HG02840 (cell line): Measurements from ENCODE around the gene NGFR.

Source experiments
- ATAC-seq: cut with Tn5 transposase; IDR thresholded peaks from one replicate; pipeline ENCODE4 v1.9.1; 2021; ENCODE audit warnings: mild to moderate bottlenecking, moderate library complexity, moderate number of reproducible peaks; ENCODE audit not compliant: unreplicated experiment, low FRiP score

NGFR gene

DNA sequence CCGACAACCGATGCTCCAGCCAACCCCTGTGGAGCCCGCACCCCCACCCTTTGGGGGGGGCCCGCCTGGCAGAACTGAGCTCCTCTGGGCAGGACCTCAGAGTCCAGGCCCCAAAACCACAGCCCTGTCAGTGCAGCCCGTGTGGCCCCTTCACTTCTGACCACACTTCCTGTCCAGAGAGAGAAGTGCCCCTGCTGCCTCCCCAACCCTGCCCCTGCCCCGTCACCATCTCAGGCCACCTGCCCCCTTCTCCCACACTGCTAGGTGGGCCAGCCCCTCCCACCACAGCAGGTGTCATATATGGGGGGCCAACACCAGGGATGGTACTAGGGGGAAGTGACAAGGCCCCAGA is 17.9 kb downstream of the NGFR start:
- no peak for ATAC-seq

DNA sequence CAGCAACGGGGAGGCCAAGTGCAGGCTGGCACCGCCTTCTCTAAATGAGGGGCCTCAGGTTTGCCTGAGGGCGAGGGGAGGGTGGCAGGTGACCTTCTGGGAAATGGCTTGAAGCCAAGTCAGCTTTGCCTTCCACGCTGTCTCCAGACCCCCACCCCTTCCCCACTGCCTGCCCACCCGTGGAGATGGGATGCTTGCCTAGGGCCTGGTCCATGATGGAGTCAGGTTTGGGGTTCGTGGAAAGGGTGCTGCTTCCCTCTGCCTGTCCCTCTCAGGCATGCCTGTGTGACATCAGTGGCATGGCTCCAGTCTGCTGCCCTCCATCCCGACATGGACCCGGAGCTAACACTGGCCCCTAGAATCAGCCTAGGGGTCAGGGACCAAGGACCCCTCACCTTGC is 18.5 kb downstream of the NGFR start:
- ATAC-seq: no peak

DNA sequence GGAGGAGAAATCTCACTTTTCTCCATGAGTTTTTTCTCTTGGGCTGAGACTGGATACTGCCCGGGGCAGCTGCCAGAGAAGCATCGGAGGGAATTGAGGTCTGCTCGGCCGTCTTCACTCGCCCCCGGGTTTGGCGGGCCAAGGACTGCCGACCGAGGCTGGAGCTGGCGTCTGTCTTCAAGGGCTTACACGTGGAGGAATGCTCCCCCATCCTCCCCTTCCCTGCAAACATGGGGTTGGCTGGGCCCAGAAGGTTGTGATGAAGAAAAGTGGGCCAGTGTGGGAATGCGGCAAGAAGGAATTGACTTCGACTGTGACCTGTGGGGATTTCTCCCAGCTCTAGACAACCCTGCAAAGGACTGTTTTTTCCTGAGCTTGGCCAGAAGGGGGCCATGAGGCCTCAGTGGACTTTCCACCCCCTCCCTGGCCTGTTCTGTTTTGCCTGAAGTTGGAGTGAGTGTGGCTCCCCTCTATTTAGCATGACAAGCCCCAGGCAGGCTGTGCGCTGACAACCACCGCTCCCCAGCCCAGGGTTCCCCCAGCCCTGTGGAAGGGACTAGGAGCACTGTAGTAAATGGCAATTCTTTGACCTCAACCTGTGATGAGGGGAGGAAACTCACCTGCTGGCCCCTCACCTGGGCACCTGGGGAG is 19.1 kb downstream of the NGFR start:
- ATAC-seq: no peak

DNA sequence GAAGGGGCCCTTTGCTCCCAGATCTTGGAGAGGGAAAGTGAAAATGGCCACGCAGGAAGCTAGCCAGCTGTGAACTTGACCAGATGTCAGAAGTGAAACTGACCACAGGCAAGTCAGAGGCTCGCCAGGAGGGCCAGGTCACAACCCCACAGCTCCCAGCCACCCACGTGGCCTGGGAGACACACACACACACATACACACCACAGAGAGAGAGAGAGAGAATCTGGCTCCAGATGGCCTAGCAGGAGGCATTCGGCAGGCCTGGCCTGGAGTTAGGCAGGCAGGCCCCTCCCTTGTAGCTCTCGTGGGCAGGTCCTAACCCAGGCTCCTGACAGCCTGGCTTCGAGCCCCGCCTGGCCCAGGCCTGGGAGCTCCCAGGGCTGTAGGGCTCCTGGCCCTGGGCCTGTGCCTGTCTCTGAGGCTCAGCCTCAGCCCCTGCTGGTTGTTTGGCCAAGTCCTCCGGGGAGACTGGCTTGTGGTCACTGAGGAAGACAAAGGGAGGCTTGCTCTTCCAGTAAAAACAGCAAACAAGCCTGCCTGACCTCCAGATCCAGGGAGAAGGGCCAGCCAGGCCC is 20.2 kb downstream of the NGFR start:
- ATAC-seq: no peak

DNA sequence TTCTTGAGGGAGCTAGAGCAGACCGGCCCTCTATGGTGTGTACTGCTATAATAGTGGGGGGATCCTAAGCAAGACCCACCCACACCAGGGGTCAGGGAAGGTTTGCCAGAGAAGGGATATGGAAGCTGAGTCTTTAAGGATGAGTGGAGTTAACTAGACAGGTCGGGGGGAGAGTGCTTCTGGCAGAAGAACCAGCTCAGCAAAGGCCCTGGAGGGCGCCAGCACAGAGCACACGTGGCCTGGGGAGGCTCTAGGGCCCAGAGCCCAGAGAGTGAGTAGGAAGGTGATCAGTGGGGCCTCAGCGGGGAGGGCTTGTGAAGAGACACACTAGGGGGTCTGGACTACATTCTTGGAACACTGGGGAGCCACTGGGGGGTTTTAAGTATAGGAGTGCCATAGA is 21.1 kb downstream of the NGFR start:
- no peak for ATAC-seq

DNA sequence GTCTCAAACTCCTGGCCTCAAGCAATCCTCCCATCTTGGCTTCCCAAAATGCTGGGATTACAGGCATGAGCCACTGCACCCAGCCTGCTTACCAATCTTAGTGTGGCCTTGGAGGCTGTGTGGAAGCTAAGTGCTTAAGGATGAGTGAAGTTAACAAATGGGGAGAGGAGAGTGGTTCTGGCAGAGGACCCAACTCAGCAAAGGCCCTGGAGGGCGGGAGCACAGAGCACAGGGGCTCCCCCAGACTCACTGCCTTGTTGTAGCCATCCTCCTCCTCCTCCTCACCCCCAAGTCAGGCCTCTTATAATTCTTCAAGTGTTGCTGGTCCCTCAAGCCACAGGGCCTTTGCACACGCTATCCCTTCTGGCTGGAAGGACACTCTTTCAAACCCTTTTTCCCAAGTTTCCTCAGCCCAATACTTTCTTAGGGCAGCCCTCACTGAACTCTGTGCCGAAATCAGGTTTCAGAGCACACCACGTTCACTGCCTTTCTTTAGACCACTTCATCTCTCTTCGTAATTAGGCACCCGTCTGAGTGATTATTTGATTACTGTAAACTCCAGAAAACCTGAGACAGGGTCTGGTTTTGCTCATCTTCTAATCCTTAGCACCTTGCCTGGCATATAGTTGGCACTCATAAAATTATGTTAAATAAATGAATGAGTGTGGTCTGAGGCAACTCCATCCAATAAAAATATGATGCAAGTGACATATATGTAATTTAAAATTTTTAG is 23.4 kb downstream of the NGFR start:
- no peak for ATAC-seq

DNA sequence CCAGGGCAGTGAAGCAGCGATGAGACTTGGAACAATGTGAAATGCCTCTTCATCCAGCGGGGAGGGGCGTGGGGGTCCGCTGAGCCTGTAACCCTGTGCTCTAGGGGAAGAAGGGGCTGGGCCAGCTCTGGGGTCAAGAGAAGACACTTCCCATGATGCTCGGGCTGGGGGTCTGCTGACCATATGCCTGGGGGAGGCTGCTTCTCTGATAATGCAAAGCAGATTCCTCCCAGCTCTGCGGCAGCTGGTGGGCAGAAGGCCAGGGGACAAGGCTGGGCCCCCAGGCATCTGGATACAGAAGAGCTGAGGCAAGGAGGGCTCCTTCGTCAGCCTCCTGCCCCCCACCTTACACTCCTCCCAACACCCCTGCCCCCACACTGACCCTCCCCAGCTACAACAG is 24.7 kb downstream of the NGFR start:
- no peak for ATAC-seq

DNA sequence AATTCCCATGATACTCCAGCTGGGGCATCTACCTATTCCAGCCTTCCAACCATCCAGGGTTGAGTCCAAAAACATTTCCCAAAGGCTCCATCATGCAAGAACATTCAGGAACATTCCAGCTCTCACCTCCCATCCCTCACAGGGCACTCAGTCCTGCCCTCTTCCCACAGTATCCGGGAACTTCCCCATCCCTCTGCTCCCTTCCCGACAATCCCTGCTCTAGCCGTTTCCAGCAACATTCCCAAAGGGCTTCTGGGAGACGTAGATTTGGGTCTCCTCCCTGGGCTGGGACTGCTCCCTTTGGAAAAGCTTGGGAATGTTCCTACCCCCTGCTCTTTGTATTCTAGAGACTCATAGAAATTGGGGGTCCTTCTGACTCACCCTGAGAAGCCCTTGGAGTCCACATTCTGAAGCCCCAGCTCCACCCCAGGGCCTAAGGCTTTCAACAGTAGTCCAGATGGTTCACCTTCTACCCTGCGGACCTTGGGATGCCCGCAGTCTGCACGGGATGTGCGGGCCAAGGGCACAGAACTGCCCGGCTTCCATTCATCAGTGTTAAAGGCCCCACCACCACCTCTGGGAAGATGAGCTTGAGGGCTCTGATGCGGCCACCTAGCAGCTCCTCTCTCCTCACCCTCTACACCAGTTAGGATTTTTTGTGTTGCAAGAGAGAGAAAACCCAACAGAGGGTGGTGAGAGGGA is 25.4 kb downstream of the NGFR start:
- no peak for ATAC-seq

DNA sequence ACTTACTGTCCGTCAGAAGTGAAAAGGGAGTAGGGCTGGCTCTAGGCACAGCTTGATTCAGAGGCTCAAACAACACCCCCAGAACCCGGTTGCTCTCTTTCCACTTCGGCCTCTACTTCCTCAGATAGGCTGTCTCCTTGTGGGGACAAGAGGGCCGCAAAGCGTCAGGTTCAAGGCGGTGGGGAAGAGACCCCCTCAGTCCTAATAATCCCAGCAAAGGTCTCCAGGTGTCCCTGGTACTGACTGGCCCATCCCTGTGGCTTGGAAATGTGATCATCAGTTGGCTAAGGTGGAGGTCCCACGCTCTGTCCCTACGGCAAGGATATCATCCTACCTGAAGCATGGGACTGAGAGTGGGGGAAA is 26.0 kb downstream of the NGFR start:
- no peak for ATAC-seq

DNA sequence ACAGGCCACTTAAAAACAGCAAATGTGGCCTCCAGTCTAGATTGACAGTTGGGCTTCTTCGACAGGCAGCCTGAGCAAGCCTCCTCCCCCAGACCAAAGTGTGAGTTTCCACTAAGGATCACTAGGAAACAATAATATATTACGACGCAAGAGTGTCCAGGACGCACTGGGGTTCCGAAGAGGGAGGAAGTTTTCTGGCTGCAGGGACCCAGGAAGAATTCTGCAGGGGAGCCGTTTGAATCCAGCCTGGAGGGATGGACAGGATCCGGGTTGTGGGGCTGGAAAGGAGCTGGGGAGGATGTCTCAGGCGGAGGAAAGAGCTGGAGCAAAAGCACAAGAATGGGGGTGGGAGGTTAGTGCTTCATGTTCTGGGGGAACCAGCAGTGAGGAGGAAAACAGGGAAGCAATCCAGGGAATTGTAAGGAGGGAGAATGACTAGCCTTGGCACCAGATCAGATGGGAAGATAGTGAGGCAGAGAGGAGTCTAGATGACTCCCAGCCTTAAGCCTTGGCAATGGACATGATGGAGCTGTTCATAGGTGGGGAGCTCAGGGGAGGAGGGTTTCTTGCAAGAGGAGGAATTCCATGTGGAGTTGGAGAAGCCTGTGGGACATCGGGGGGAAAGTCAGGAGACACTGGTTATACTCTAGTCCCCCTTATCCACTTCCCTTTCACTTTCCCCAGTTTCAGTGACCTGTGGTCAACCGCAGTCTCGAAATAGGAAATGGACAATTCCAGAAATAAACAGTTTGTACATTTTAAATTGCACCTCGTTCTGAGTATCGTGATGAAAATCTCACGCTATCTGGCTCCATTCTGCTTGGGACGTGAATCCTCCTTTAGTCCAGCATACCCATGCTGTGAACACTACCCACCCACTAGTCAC is 26.6 kb downstream of the NGFR start:
- no peak for ATAC-seq

DNA sequence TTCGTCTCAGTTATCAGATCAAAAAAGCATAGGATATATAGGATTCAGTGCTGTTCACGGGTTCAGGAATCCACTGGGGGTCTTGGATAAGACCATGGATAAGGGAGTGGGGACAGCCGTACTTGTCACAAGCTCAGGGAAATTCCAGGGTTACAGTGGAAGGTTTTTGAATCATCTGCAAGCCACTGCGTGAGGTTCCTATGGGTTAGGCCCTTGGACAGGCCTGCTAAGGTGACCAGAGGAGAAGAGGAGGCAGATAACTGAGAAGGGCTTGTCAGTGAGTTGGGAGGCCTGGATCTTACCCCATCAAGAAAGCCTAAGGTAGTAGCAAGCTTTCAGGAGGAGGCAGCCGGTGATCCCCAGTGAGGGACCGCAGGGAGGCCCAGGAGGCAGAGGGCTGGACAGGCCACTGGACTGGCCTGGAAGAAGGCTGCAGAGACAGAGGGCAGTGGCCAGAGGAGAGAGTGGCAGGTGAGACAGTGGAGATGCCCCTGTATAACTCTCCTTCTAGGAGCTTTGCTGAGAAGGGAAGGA is 27.3 kb downstream of the NGFR start:
- no peak for ATAC-seq

DNA sequence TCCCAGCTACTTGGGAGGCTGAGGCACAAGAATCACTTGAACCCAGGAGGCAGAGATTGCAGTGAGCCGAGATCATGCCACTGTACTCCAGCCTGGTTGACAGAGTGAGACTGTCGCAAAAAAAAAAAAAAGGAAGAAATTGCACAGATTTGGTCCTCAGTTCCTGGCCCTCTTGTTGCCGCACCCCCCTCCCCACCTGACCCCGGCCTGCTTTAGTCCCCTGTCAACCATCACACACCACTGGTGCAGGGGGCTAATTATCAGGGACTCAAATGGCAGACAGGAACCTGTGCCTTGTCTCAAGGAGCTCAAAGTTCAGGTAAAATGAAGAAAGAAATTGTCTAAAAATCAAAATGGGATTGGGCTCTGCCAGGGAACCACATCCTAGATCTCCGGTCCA is 28.1 kb downstream of the NGFR start:
- ATAC-seq: no peak

DNA sequence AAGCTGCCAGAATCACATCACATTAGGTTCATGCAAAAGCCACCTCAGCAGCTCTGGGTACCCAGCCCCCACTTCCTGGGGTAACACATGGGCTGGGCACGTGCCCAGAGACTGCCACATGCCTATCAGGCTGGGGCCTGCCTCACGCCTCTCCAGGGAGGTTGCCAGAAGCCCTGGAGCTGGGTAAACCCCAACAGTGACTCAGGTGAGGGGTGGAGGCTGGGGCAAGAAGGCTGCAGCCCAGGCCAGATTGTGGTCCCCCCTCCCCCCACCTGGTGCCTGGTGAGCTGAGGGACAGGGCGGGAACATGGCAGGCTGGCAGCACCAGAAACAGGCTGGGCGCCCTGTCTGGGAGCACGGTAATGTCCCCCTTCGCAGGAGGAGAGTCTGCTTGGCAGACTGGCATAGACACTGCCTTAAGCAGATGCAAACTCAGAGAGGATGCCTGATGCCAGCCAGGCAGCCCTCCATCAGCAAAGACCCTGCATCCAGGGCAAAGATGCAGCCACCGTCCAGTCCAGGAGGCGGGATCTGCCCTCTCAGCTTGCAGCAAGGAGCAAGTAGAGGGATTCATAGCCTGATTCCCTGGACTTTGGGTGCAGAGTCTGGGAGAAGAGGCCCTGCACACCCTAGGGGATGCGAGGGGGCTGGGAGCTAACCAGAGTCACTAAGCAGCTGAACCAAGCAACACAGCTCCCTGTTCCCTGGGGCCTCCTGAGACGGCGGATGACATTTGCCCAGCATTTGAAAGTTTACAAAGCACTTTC is 28.8 kb downstream of the NGFR start:
- ATAC-seq: no peak

DNA sequence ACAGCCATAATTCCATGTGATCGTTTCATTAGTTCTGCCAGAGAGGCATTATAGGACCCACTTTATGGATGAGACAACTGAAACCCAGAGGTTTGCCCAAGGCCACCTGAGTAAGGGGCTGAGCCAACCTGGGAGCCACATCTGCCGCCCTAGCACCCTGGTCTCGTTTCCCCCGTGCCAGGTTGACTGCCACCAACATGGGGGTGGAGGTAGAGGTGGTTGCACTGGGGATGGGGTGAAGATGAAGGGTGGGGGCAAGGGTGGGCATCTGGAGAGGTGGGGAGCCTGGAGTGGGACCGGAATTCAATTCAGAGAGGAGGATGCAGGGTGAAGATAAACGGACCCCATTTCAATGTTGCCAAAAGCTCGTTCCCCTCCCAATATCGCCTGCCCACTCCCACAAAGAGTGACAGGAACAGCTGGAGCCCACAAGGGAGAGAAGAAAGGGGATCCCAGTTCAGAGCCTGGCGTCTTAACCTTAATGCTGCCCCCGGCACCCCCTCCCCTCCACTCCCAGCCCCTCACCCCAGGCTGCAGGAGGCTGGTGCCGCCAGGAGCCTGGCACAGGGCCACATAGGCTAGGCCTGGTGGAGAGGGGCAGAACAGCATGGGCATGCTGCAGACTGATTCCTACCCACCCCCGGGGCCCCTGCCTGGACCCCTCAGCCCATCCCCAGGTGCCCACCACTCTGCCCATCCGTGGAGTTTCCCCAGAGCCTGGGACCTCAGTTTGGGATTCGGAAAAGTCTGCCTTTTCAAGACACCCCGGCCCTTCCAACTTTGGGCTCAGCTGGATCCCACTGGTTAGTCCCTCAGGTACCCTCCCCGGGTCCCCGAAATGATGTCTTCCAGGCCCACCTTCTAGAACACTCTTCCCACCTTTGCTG is 29.6 kb downstream of the NGFR start:
- ATAC-seq: no peak

DNA sequence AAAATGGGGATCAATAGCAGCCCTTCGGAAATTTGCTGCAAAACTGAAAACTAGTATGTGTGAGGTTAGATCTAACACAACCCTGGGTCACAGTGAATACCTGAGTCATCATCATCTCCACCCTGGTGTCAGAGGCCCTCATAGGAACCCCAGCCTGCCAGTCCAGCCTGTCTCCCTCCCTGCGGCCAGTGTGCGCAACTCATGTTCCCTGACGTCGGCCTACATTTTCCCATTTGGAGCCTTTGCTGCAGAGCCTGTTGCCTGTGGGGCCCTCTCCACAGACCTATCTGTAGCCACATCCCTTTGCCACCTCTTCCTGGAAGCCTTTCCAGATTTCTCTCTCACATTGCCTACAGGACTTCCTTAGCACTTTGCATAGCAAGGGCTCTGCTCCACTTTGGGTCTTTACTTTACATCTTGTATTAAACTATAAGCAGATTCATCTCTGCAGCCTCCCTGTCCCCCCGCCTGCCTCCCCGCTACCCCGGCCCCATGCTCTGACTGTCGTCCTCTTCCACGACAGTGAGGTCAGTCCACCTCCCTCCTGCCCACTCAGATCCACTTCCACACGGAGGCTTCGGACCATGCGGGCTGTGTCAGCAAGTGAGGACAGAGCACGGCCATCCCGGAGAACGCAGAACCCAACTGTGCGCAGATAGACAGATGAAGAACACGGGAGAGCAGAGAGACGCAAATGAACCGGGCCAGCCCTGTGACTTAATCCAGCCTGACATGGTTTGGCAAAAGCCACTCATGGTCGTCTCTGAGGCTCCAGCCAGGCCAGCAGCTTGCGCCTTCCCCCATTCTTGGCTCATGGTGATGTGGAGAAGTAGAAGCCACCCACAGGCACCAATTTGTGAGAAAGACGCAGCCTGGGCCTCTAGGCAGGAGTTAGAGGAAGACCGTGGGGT is 31.0 kb downstream of the NGFR start:
- no peak for ATAC-seq

DNA sequence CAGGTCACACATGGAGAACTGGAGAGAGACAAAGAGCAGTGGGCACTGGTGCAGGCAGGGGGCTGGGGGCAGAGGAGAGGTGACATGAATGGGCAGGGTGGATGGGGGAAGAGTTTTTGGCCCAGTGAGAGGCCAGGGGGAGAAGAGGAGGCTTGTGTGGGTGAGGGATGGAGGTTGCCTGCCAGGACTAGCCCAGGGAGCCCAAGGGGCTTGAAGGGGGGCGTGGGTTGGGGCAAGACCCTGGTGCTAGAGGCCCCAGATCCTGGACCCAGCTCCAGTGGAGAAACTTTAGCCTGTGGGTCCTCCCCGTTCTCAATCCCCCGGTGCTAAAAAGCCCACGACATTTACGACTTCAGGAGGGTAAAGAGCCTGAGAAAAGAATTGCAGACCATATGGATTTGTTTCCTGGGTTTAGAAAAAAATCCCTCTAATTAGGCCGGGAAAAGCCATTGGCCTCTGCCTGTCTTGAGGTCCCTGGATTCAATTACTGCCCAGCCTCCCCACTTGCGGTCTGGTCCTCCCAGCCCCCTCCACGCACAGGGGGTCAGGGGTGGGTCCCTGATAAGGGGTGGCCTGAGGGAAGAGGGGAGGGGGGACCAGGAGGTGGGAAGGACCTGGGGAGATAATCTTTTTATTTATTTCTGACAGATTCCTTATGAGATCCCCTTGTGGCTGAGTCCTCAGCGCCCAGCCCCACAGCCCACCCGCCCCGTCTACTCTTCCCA is 33.0 kb downstream of the NGFR start:
- no peak for ATAC-seq

DNA sequence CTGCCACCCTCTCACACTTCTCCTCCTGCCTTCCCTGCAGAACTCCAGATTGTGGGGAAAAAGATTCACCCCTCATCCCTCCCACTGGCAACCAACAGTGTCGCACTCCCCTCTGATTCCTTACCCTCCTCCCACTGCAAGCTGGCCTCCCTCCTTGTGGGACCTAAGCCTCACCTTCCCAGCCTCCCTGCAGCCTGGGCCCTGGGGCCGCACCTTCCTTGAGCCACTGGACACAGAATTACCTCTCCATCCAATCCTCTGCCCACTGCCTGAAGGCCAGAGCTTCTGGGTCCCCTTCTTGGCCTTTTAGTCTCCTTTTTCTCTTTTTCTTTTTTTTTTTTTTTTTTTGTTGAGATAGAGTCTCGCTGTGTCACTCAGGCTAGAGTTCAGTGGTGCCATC is 33.9 kb downstream of the NGFR start:
- ATAC-seq: no peak
